ENCODE data around the gene MAGEA3.
"Not testable (repeated sequence)": the region's sequence is repeated elsewhere in the genome, so short reads cannot be mapped to it uniquely, and the experiment has no call there.

The MAGEA3 gene

GRCh38 chrX:152736528-152736927 is 37.9 kb downstream of the MAGEA3 start:
- not testable (repeated sequence) for DNase-seq

GRCh38 chrX:152738560-152738959 is 40.0 kb downstream of the MAGEA3 start:
- DNase-seq, result no peak

All from NCI-H345 (cell line).